Measurements from ENCODE around the gene SDHC.

- TF ChIP-seq EZH2 (IDR thresholded peaks at IDR 0.05; ENCODE audit: borderline replicate concordance, low read length) (no peak), CTCF (conservative IDR thresholded peaks at IDR 0.05 in 1 of 2, IDR thresholded peaks at IDR 0.05 in 1 of 2; ENCODE audit: extremely low read depth in 1 of 2, insufficient read depth in 1 of 2, low read depth in 1 of 2, low read length in 2 of 2) (no peak)
These were observed 9.8 kb downstream of the SDHC start for GRCh38 chr1:161324020-161324419.

Measured in mammary epithelial cell (primary cell).